ENCODE data around the gene EME2. TPM values are rescaled to one million over a fixed set of nuclear protein-coding genes. Genes with fewer than 3 reads are reported as not detected.

The EME2 gene
- polyA plus RNA-seq, 1 donor, result 12.2 TPM

GRCh38 chr16:1766701-1767100 lies 5.9 kb upstream of the EME2 start:
- H3K36me3 ChIP-seq (ENCODE audit: control insufficient read depth, insufficient read depth, low read length), result peaks cover 80% of the 10 kb centered on the region
- no peak overlapping the region for H3K4me3 ChIP-seq (ENCODE audit: low read length)
- peaks cover 6% of the 10 kb centered on the region for H3K4me1 ChIP-seq (ENCODE audit: control insufficient read depth, insufficient read depth, low read length)
- no peaks in the 10 kb centered on the region for H3K27me3 ChIP-seq (ENCODE audit: control insufficient read depth, insufficient read depth, low read length)
- DNase-seq, result no peak
- H3K27ac ChIP-seq (ENCODE audit: low read length), result no peak overlapping the region
- H3K9me3 ChIP-seq (ENCODE audit: control insufficient read depth, low read depth, low read length), result peaks cover 8% of the 10 kb centered on the region
- no CpG with 5 or more reads among the region's 18 CpGs for WGBS (ENCODE audit: insufficient coverage, low lambda C conversion rate)

- DNase-seq, result no peak
- H3K4me3 ChIP-seq (ENCODE audit: low read length), result no peak overlapping the region
- H3K4me1 ChIP-seq (ENCODE audit: control insufficient read depth, insufficient read depth, low read length), result peaks cover 12% of the 10 kb centered on the region
- H3K9me3 ChIP-seq (ENCODE audit: control insufficient read depth, low read depth, low read length), result peaks cover 8% of the 10 kb centered on the region
- WGBS (ENCODE audit: insufficient coverage, low lambda C conversion rate), result no CpG with 5 or more reads among the region's 42 CpGs
- no peaks in the 10 kb centered on the region for H3K27me3 ChIP-seq (ENCODE audit: control insufficient read depth, insufficient read depth, low read length)
- peaks cover 74% of the 10 kb centered on the region for H3K36me3 ChIP-seq (ENCODE audit: control insufficient read depth, insufficient read depth, low read length)
- H3K27ac ChIP-seq (ENCODE audit: low read length), result no peak overlapping the region
These were observed 5.3 kb upstream of the EME2 start for GRCh38 chr16:1767116-1767994.

- WGBS (ENCODE audit: insufficient coverage, low lambda C conversion rate), result no CpG with 5 or more reads among the region's 41 CpGs
- Histone ChIP-seq H3K36me3 (ENCODE audit: control insufficient read depth, insufficient read depth, low read length) (peaks cover 66% of the 10 kb centered on the region), H3K9me3 (ENCODE audit: control insufficient read depth, low read depth, low read length) (peaks cover 6% of the 10 kb centered on the region), H3K4me1 (ENCODE audit: control insufficient read depth, insufficient read depth, low read length) (peaks cover 12% of the 10 kb centered on the region), H3K27ac (ENCODE audit: low read length) (no peak overlapping the region), H3K4me3 (ENCODE audit: low read length) (no peak overlapping the region), H3K27me3 (ENCODE audit: control insufficient read depth, insufficient read depth, low read length) (no peaks in the 10 kb centered on the region)
- DNase-seq, result no peak
These were observed 4.4 kb upstream of the EME2 start for GRCh38 chr16:1768061-1768766.

GRCh38 chr16:1768767-1769401 lies 3.7 kb upstream of the EME2 start:
- Histone ChIP-seq H3K4me1 (ENCODE audit: control insufficient read depth, insufficient read depth, low read length) (peaks cover 13% of the 10 kb centered on the region), H3K36me3 (ENCODE audit: control insufficient read depth, insufficient read depth, low read length) (peaks cover 62% of the 10 kb centered on the region), H3K9me3 (ENCODE audit: control insufficient read depth, low read depth, low read length) (peaks cover 3% of the 10 kb centered on the region), H3K27ac (ENCODE audit: low read length) (no peak overlapping the region), H3K27me3 (ENCODE audit: control insufficient read depth, insufficient read depth, low read length) (no peaks in the 10 kb centered on the region), H3K4me3 (ENCODE audit: low read length) (no peak overlapping the region)
- WGBS (ENCODE audit: insufficient coverage, low lambda C conversion rate), result no CpG with 5 or more reads among the region's 26 CpGs
- DNase-seq, result no peak

GRCh38 chr16:1769402-1770300 lies 3.0 kb upstream of the EME2 start:
- Histone ChIP-seq H3K27ac (ENCODE audit: low read length) (no peak overlapping the region), H3K9me3 (ENCODE audit: control insufficient read depth, low read depth, low read length) (peaks cover 3% of the 10 kb centered on the region), H3K36me3 (ENCODE audit: control insufficient read depth, insufficient read depth, low read length) (peaks cover 57% of the 10 kb centered on the region), H3K4me3 (ENCODE audit: low read length) (no peak overlapping the region), H3K27me3 (ENCODE audit: control insufficient read depth, insufficient read depth, low read length) (no peaks in the 10 kb centered on the region), H3K4me1 (ENCODE audit: control insufficient read depth, insufficient read depth, low read length) (peaks cover 20% of the 10 kb centered on the region)
- WGBS (ENCODE audit: insufficient coverage, low lambda C conversion rate), result no CpG with 5 or more reads among the region's 27 CpGs
- no peak for DNase-seq

- Histone ChIP-seq H3K9me3 (ENCODE audit: control insufficient read depth, low read depth, low read length) (peaks cover 3% of the 10 kb centered on the region), H3K4me3 (ENCODE audit: low read length) (peak overlapping the region; percentile 86), H3K4me1 (ENCODE audit: control insufficient read depth, insufficient read depth, low read length) (peaks cover 27% of the 10 kb centered on the region), H3K27me3 (ENCODE audit: control insufficient read depth, insufficient read depth, low read length) (no peaks in the 10 kb centered on the region), H3K27ac (ENCODE audit: low read length) (no peak overlapping the region), H3K36me3 (ENCODE audit: control insufficient read depth, insufficient read depth, low read length) (peaks cover 55% of the 10 kb centered on the region)
- peak in 1 of 2 donors; percentile 32 for DNase-seq
- WGBS (ENCODE audit: insufficient coverage, low lambda C conversion rate), result no CpG with 5 or more reads among the region's 81 CpGs
These were observed 2.1 kb upstream of the EME2 start for GRCh38 chr16:1770328-1771187.

GRCh38 chr16:1771188-1771863 lies 1.3 kb upstream of the EME2 start, which contains the start of gene NME3:
NME3 (minus strand) TSS chr16:1771543; CDS start chr16:1771534, 9 bp downstream.
- Histone ChIP-seq H3K27ac (ENCODE audit: low read length) (peak within 1 kb of the TSS; percentile 69), H3K36me3 (ENCODE audit: control insufficient read depth, insufficient read depth, low read length) (peaks cover 55% of the 10 kb centered on the region), H3K4me1 (ENCODE audit: control insufficient read depth, insufficient read depth, low read length) (peaks cover 27% of the 10 kb centered on the region), H3K9me3 (ENCODE audit: control insufficient read depth, low read depth, low read length) (peaks cover 3% of the 10 kb centered on the region), H3K27me3 (ENCODE audit: control insufficient read depth, insufficient read depth, low read length) (no peaks in the 10 kb centered on the region), H3K4me3 (ENCODE audit: low read length) (peak within 1 kb of the TSS; percentile 86)
- WGBS (ENCODE audit: insufficient coverage, low lambda C conversion rate), result no CpG with 5 or more reads among the region's 79 CpGs
- peak; percentile 51 to 76 for DNase-seq

- Histone ChIP-seq H3K9me3 (ENCODE audit: control insufficient read depth, low read depth, low read length) (peaks cover 3% of the 10 kb centered on the region), H3K4me1 (ENCODE audit: control insufficient read depth, insufficient read depth, low read length) (peaks cover 27% of the 10 kb centered on the region), H3K27me3 (ENCODE audit: control insufficient read depth, insufficient read depth, low read length) (no peaks in the 10 kb centered on the region), H3K36me3 (ENCODE audit: control insufficient read depth, insufficient read depth, low read length) (peaks cover 55% of the 10 kb centered on the region), H3K27ac (ENCODE audit: low read length) (peak overlapping the region; percentile 69), H3K4me3 (ENCODE audit: low read length) (peak overlapping the region; percentile 86)
- no peak for DNase-seq
- WGBS (ENCODE audit: insufficient coverage, low lambda C conversion rate), result no CpG with 5 or more reads among the region's 22 CpGs
These were observed 697 bp upstream of the EME2 start for GRCh38 chr16:1771864-1772361.
